Measurements from ENCODE around the gene PNISR. TPM values are rescaled to one million over a fixed set of nuclear protein-coding genes. Genes with fewer than 3 reads are reported as not detected.

PNISR gene
- polyA plus RNA-seq, 1 of the 3 experiments (the other 2 are of a cell fraction) = 39.1 TPM

DNA sequence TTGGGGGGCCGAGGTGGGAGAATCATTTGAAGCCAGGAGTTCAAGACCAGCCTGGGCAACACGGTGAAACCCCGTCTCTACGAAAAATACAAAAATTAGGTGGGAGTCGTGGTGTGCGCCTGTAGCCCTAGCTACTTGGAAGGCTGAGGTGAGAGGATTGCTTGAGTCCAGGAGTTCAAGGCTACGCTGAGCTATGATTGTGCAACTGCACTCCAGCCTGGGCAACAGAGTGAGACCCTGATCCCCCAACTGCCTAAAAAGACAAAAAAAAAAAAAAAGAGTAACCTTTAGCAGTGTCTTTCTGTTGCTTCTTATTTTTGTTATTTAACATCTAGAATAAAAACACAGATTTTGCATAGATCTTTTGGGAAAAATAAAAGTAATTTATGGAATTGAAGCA, 18.0 kb downstream of the PNISR start:
- H3K4me1 ChIP-seq (ENCODE audit: control insufficient read depth in 1 of 2, insufficient read depth in 2 of 2, low read depth in 1 of 2, low read length in 1 of 2) = peaks cover 0 to 4% of the 10 kb centered on the region in 2 experiments; a peak in 1 of 4 replicates
- no peaks in the 10 kb centered on the region for H3K9me2 ChIP-seq
- H3K4me2 ChIP-seq = no peak overlapping the region
- H3K27ac ChIP-seq (ENCODE audit: low read depth in 2 of 2, low read length in 1 of 2) = no peak overlapping the region
- no peak overlapping the region for H3K9ac ChIP-seq
- 80% methylated on average over 7 of the region's 7 CpGs for WGBS (ENCODE audit: low lambda C conversion rate)
- H3K27me3 ChIP-seq (ENCODE audit: insufficient read depth) = no peaks in the 10 kb centered on the region
- DNase-seq = no peak
- peaks cover 15% of the 10 kb centered on the region for H4K20me1 ChIP-seq (ENCODE audit: insufficient read depth)
- peaks cover 88 to 89% of the 10 kb centered on the region in 2 experiments for H3K36me3 ChIP-seq (replicated peaks in 1 of 2; ENCODE audit: control insufficient read depth in 1 of 2, insufficient read depth in 2 of 2, low read length in 1 of 2)
- H3K4me3 ChIP-seq (ENCODE audit: low read depth in 2 of 2, low read length in 1 of 2) = no peak overlapping the region
- no peaks in the 10 kb centered on the region for H3K9me3 ChIP-seq
- ChIA-PET POLR2A (interaction anchor here (0.8 kb wide), 1 partner anchor 12 kb away, joined by 3 read pairs; no protein-coding TSS in a partner anchor), CTCF (interaction anchor here (1.1 kb wide), 1 partner anchor 12 kb away, joined by 4 read pairs; no protein-coding TSS in a partner anchor)
- TF ChIP-seq ELF1 (IDR thresholded peaks at IDR 0.05) = no peak
- no peak for TF ChIP-seq ZBTB33 (IDR thresholded peaks at IDR 0.05; ENCODE audit: borderline replicate concordance, low read depth)
- TF ChIP-seq RCOR1 (IDR thresholded peaks at IDR 0.05; ENCODE audit: low read length) = no peak
- TF ChIP-seq MAX (IDR thresholded peaks at IDR 0.05; ENCODE audit: low read depth) = no peak
- TF ChIP-seq REST (IDR thresholded peaks at IDR 0.05; ENCODE audit: low read depth, low read length) = no peak
- TF ChIP-seq USF1 (IDR thresholded peaks at IDR 0.05; ENCODE audit: borderline replicate concordance, low read depth) = no peak
- TF ChIP-seq RAD21 (IDR thresholded peaks at IDR 0.05; ENCODE audit: low read length) = no peak
- TF ChIP-seq TCF12 (IDR thresholded peaks at IDR 0.05) = no peak
- TF ChIP-seq MXI1 (IDR thresholded peaks at IDR 0.05; ENCODE audit: low read depth, low read length) = no peak
- TF ChIP-seq EP300 (IDR thresholded peaks at IDR 0.05; ENCODE audit: borderline replicate concordance in 1 of 2, low read depth in 1 of 2, low read length in 1 of 2) = no peak
- no peak for TF ChIP-seq CTCF (IDR thresholded peaks at IDR 0.05)
- TF ChIP-seq, protein P1, sequence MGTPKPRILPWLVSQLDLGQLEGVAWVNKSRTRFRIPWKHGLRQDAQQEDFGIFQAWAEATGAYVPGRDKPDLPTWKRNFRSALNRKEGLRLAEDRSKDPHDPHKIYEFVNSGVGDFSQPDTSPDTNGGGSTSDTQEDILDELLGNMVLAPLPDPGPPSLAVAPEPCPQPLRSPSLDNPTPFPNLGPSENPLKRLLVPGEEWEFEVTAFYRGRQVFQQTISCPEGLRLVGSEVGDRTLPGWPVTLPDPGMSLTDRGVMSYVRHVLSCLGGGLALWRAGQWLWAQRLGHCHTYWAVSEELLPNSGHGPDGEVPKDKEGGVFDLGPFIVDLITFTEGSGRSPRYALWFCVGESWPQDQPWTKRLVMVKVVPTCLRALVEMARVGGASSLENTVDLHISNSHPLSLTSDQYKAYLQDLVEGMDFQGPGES (IDR thresholded peaks at IDR 0.05; ENCODE audit: low read depth, low read length) = no peak
- no peak for TF ChIP-seq TEAD4 (IDR thresholded peaks at IDR 0.05; ENCODE audit: borderline replicate concordance, insufficient read depth)
- TF ChIP-seq, protein P2, sequence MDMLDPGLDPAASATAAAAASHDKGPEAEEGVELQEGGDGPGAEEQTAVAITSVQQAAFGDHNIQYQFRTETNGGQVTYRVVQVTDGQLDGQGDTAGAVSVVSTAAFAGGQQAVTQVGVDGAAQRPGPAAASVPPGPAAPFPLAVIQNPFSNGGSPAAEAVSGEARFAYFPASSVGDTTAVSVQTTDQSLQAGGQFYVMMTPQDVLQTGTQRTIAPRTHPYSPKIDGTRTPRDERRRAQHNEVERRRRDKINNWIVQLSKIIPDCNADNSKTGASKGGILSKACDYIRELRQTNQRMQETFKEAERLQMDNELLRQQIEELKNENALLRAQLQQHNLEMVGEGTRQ (IDR thresholded peaks at IDR 0.05; ENCODE audit: borderline replicate concordance, low read depth, low read length) = no peak
- TF ChIP-seq NRF1 (IDR thresholded peaks at IDR 0.05; ENCODE audit: low read depth, low read length) = no peak
- TF ChIP-seq CHD2 (IDR thresholded peaks at IDR 0.05; ENCODE audit: low read length, partially characterized antibody) = no peak
- TF ChIP-seq YY1 (IDR thresholded peaks at IDR 0.05; ENCODE audit: low read depth) = no peak
- TF ChIP-seq POLR2AphosphoS5 (IDR thresholded peaks at IDR 0.05; ENCODE audit: low read depth, low read length) = no peak
- TF ChIP-seq TAF1 (IDR thresholded peaks at IDR 0.05; ENCODE audit: borderline replicate concordance, low read depth, low read length) = no peak
- TF ChIP-seq FOXJ3 (CRISPR knock-in tag; IDR thresholded peaks at IDR 0.05) = no peak
- no peak overlapping the region for H2AFZ ChIP-seq (ENCODE audit: low read depth)
- peaks cover 46% of the 10 kb centered on the region for H3K79me2 ChIP-seq (ENCODE audit: insufficient read depth)
- peaks cover 9% of the 10 kb centered on the region for H3F3A ChIP-seq (replicated peaks; ENCODE audit: insufficient read depth)
